K562 (cell line): ENCODE results near the gene NPFF. TPM values are rescaled to one million over a fixed set of nuclear protein-coding genes. Genes with fewer than 3 reads are reported as not detected.
A peak's percentile ranks its signal among the peaks of the same experiment; 100 is the strongest.

ENCODE experiments used
- ATAC-seq: fragments of 200-7000 bp; cut with Tn5 transposase; 3 replicates; pipeline ENCODE4 v1.9.1; 2020; ENCODE audit warnings: moderate library complexity
- BruUV-seq: library from RNA; stranded (reverse); fragments of 400-500 nt; replicated peaks from 2 replicates; lab custom pipeline; 2021; lab: Mats Ljungman, UMichigan
- CTCF ChIA-PET: fragments of 300-600 bp; formaldehyde crosslinking; extraction: SDS; loops from one replicate; lab custom pipeline; 2021; ENCODE audit warnings: low intra/inter-chr PET ratio; lab: Yijun Ruan, JAX
- POLR2A ChIA-PET: fragments of 300-600, 350-650 bp; sonication (Branson Sonifier 250); formaldehyde crosslinking; extraction: SDS; loops from one replicate; lab custom pipeline; 2021; ENCODE audit warnings: antibody characterized with exemption, inconsistent platforms; lab: Yijun Ruan, JAX
- DNase-seq, 4 experiments: peaks; one replicate each; pipeline versions ENCODE4 v3.0.0 to v3.0.0-alpha.2; 2011 to 2018; ENCODE audit warnings: low spot score in 3 of 4, mixed read lengths in 3 of 4; ENCODE audit errors: extremely low read depth in 1 of 4
- FAIRE-seq: peaks from 2 replicates; lab custom pipeline; 2011; peaks lifted over from hg19 to GRCh38; lab: Jason Lieb, UNC
- H2AFZ ChIP-seq: 2 replicates; pipeline ENCODE4 v1.6.0; 2011; ENCODE audit warnings: low read depth, low read length, control low read depth, inconsistent platforms
- H3K27ac ChIP-seq: fragments of 200-600 bp; 3 replicates; pipeline ENCODE4 v1.8.0; 2011; ENCODE audit warnings: low read depth, mild to moderate bottlenecking, control low read depth, inconsistent platforms, low read length, moderate library complexity, mixed read lengths; ENCODE audit errors: extremely low read depth
- H3K27me3 ChIP-seq, 2 experiments: fragments of 300-600 bp in 1 of 2; 2 replicates in 1 of 2; 3 replicates in 1 of 2; pipeline versions ENCODE4 v1.6.0 to v1.8.0; 2011; ENCODE audit warnings: inconsistent platforms in 2 of 2, low read length in 2 of 2, mild to moderate bottlenecking in 1 of 2, mixed read lengths in 1 of 2, moderate library complexity in 1 of 2; ENCODE audit not compliant: control insufficient read depth in 2 of 2, insufficient read depth in 2 of 2
- H3K36me3 ChIP-seq: fragments of 300-600 bp; 3 replicates; pipeline ENCODE4 v1.8.0; 2011; ENCODE audit warnings: mild to moderate bottlenecking, low read length, inconsistent platforms; ENCODE audit not compliant: control insufficient read depth, insufficient read depth
- H3K4me1 ChIP-seq, 2 experiments: fragments of 200-600 bp in 1 of 2; replicated peaks in 1 of 2; 2 replicates in 1 of 2; 3 replicates in 1 of 2; pipeline versions ENCODE4 v1.5.1 to v1.8.0; 2011; ENCODE audit warnings: inconsistent platforms in 2 of 2, low read length in 2 of 2, mild to moderate bottlenecking in 1 of 2, mixed read lengths in 1 of 2, moderate library complexity in 1 of 2; ENCODE audit not compliant: control insufficient read depth in 2 of 2, insufficient read depth in 2 of 2
- H3K4me2 ChIP-seq: 2 replicates; pipeline ENCODE4 v1.6.1; 2011; ENCODE audit warnings: low read length, control low read depth, inconsistent platforms, mixed read lengths; ENCODE audit not compliant: insufficient read depth
- H3K4me3 ChIP-seq: fragments of 200-600 bp; sonication (generic), shearing (Covaris generic); 2 replicates; pipeline ENCODE4 v1.5.1; 2016; ENCODE audit warnings: control low read depth, inconsistent platforms
- H3K79me2 ChIP-seq: fragments of 200-600 bp; 3 replicates; pipeline ENCODE4 v1.8.0; 2011; ENCODE audit warnings: low read length, inconsistent platforms; ENCODE audit not compliant: control insufficient read depth, insufficient read depth
- H3K9ac ChIP-seq, 2 experiments: 2 replicates each; pipeline versions ENCODE4 v1.6.0 to v1.6.1; 2011; ENCODE audit warnings: low read depth in 2 of 2, low read length in 2 of 2, control low read depth in 1 of 2, inconsistent platforms in 1 of 2, mild to moderate bottlenecking in 1 of 2, mixed read lengths in 1 of 2; ENCODE audit not compliant: insufficient read depth in 1 of 2
- H3K9me1 ChIP-seq: one replicate; pipeline ENCODE4 v1.6.0; 2011; ENCODE audit warnings: inconsistent platforms, mild to moderate bottlenecking, low read length, moderate library complexity; ENCODE audit not compliant: control insufficient read depth, insufficient read depth
- H3K9me3 ChIP-seq: replicated peaks from 2 replicates; pipeline ENCODE4 v1.5.1; 2011; ENCODE audit warnings: low read depth, low read length, inconsistent platforms; ENCODE audit not compliant: control insufficient read depth, insufficient read depth
- H4K20me1 ChIP-seq: replicated peaks from 2 replicates; pipeline ENCODE4 v1.6.1; 2011; ENCODE audit warnings: low read length, inconsistent platforms, mixed read lengths; ENCODE audit not compliant: control insufficient read depth, insufficient read depth
- BRF1 ChIP-seq: IDR thresholded peaks from 3 replicates; pipeline ENCODE4 v1.6.1; 2011; ENCODE audit warnings: borderline replicate concordance, mild to moderate bottlenecking; ENCODE audit not compliant: insufficient read length; ENCODE audit errors: extremely low read depth
- EGR1 ChIP-seq: fragments of 450-650 bp; conservative IDR thresholded peaks from 2 replicates; pipeline ENCODE4 v1.6.1; 2017; ENCODE audit warnings: mild to moderate bottlenecking
- ELK3 ChIP-seq: fragments of 450-650 bp; formaldehyde crosslinking; IDR thresholded peaks from 2 replicates; pipeline ENCODE4 v1.4.0; 2020; ENCODE audit warnings: mild to moderate bottlenecking
- FOXA1 ChIP-seq: fragments of 450-650 bp; IDR thresholded peaks from 2 replicates; pipeline ENCODE4 v1.6.1; 2016; ENCODE audit warnings: mild to moderate bottlenecking, borderline replicate concordance
- GABPB1 ChIP-seq: sonication (generic); formaldehyde crosslinking; IDR thresholded peaks from 2 replicates; pipeline ENCODE4 v1.8.0; 2022; ENCODE audit warnings: mild to moderate bottlenecking, missing genetic modification reagents
- HDAC2 ChIP-seq: fragments of 450-650 bp; IDR thresholded peaks from 2 replicates; pipeline ENCODE4 v1.6.1; 2016; ENCODE audit warnings: mild to moderate bottlenecking
- HMGN3 ChIP-seq: IDR thresholded peaks from 2 replicates; pipeline ENCODE4 v1.6.1; 2011; ENCODE audit warnings: borderline replicate concordance, low read depth, mild to moderate bottlenecking, mixed read lengths, low read length; ENCODE audit not compliant: insufficient read length; ENCODE audit errors: extremely low read depth
- SUPT5H ChIP-seq: fragments of 450-650 bp; IDR thresholded peaks from 2 replicates; pipeline ENCODE4 v1.6.1; 2016
- ZHX1 ChIP-seq: fragments of 150-350 bp; conservative IDR thresholded peaks from 2 replicates; pipeline ENCODE4 v1.6.1; 2014; ENCODE audit warnings: low read length
- ZNF143 ChIP-seq: sonication (generic); formaldehyde crosslinking; IDR thresholded peaks from 2 replicates; pipeline ENCODE4 v1.9.0; 2022; ENCODE audit warnings: mild to moderate bottlenecking, missing genetic modification reagents
- ZNF212 ChIP-seq: fragments of 450-650 bp; formaldehyde crosslinking; IDR thresholded peaks from 2 replicates; pipeline ENCODE4 v1.4.0; 2020; ENCODE audit warnings: mild to moderate bottlenecking
- ZNF398 ChIP-seq: fragments of 250-450 bp; sonication (Bioruptor Pico); IDR thresholded peaks from 2 replicates; pipeline ENCODE4 v1.8.0; 2021; ENCODE audit warnings: moderate library complexity, mild to moderate bottlenecking, inconsistent platforms
- WGBS: fragments of 100-300 bp; shearing (Covaris generic); methylation state at CpG from one replicate; pipeline ENCODE4 v1.1.6; 2016; ENCODE audit warnings: low coverage, mixed read lengths; ENCODE audit not compliant: insufficient coverage; ENCODE audit errors: missing lambda C conversion rate; 5-methylcytosine and 5-hydroxymethylcytosine counted together
- in situ Hi-C: fragments of 300-500 bp; cut with MboI; formaldehyde crosslinking; loops from 4 replicates; pipeline ENCODE4 v1.15.0; 2018; ENCODE audit warnings: inconsistent platforms, mixed read lengths
- intact Hi-C: fragments of 100-400 bp; cut with micrococcal nuclease; formaldehyde crosslinking; loops from 2 replicates; pipeline ENCODE4 v1.14.2; 2022
- polyA plus RNA-seq, 8 experiments: library from polyadenylated mRNA; depleted of rRNA in 4 of 8; stranded (reverse) in 5 of 8; unstranded in 3 of 8; fragments of >200 nt; fragmentation: Nextera tagmentation in 2 of 8; fragmentation: Illumina TruSeq in 1 of 8; extraction: Ambion mirVana in 2 of 8; extraction: Trizol in 1 of 8; gene quantifications; 2 replicates each; pipeline versions ENCODE4 v1.2.1 to v1.2.3, GENCODE V29; 2011 to 2014; ENCODE audit warnings: inconsistent platforms in 1 of 8, missing spikeins in 1 of 8
- total RNA-seq, 7 experiments: library from RNA; depleted of rRNA in 6 of 7; stranded (reverse); fragments of >200 nt in 6 of 7; fragmentation: Illumina TruSeq in 2 of 7; extraction: Trizol in 2 of 7; gene quantifications; 2 replicates each; pipeline versions ENCODE4 v1.2.1 to v1.2.3, GENCODE V29; 2011 to 2021; ENCODE audit warnings: low replicate concordance in 1 of 7
- TF ChIP-seq, protein P1 (sequence below): fragments of 450-650 bp; IDR thresholded peaks from one replicate; pipeline ENCODE4 v1.6.1; 2018; ENCODE audit warnings: mild to moderate bottlenecking, moderate library complexity; ENCODE audit not compliant: partially characterized antibody
- TF ChIP-seq, protein P2 (sequence below): fragments of 200-800 bp; sonication (Bioruptor generic); IDR thresholded peaks from 2 replicates; pipeline ENCODE4 v1.6.1; 2017; ENCODE audit warnings: missing genetic modification characterization, missing compliant biosample characterization

The NPFF gene
- total and polyA plus RNA-seq, 9 of the 15 experiments (the other 6 are each of a cell fraction or from before 2014, with no cell fraction given) = 0.15 to 1.2 (median 0.55) TPM; not detected in 6

DNA sequence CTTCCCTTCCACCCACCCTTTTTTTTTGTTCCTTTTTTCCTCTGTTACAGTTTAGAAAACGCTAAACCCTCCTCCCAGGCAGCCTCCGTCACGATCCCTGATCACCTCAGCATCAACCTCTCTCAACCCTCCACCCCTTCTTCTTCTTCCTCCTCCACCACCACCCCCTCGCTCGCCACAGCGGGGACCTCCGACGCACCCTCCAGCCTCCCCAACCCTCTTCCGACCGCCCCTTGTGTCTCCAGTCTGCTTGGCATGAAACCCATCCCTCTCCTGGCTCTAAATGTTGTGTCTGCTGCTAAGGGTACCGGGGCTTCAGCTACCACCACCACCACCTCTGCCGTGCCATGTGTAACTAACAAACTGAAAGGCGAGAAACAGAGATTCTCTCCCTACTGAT lies 32.5 kb downstream of the NPFF start:
- no peak for ATAC-seq
- Histone ChIP-seq H3K79me2 (peaks cover 67% of the 10 kb centered on the region), H3K27ac (no peak overlapping the region), H3K9ac (no peak overlapping the region), H3K9me1 (no peaks in the 10 kb centered on the region), H3K4me2 (no peak overlapping the region), H3K27me3 (no peaks in the 10 kb centered on the region), H3K4me3 (no peak overlapping the region), H3K36me3 (peaks cover 99% of the 10 kb centered on the region), H3K4me1 (peaks cover 0 to 5% of the 10 kb centered on the region in 2 experiments; a peak in 3 of 5 replicates), H3K9me3 (no peaks in the 10 kb centered on the region), H2AFZ (no peak overlapping the region), H4K20me1 (peaks cover 37% of the 10 kb centered on the region)
- no TSS peak for BruUV-seq
- WGBS = 94% methylated on average over 12 of the region's 13 CpGs
- CTCF ChIA-PET = interaction anchor here (0.8 kb wide), 1 partner anchor 123 kb away, joined by 3 read pairs; no protein-coding TSS in a partner anchor
- POLR2A ChIA-PET = interaction anchor here (0.6 to 8.8 kb wide), 9 partner anchors 9 to 293 kb away, joined by 3 to 99 read pairs (median 4); no protein-coding TSS in a partner anchor
- DNase-seq = no peak
- in situ Hi-C loops (no loop called here), intact Hi-C loops (no loop called here)
- no peak for FAIRE-seq
- TF ChIP-seq HMGN3 (no peak), ZHX1 (no peak), ELK3 (no peak), FOXA1 (no peak), BRF1 (no peak), ZNF398 (CRISPR knock-in tag) (no peak), GABPB1 (CRISPR knock-in tag) (no peak), SUPT5H (peak; percentile 53; the same call in 1 of the 2 replicates), ZNF143 (CRISPR knock-in tag) (no peak), HDAC2 (no peak), EGR1 (0 out of 2 replicates have a peak, but pooled peaks have one; percentile 10), ZNF212 (CRISPR knock-in tag) (no peak)
- TF ChIP-seq, protein P1, sequence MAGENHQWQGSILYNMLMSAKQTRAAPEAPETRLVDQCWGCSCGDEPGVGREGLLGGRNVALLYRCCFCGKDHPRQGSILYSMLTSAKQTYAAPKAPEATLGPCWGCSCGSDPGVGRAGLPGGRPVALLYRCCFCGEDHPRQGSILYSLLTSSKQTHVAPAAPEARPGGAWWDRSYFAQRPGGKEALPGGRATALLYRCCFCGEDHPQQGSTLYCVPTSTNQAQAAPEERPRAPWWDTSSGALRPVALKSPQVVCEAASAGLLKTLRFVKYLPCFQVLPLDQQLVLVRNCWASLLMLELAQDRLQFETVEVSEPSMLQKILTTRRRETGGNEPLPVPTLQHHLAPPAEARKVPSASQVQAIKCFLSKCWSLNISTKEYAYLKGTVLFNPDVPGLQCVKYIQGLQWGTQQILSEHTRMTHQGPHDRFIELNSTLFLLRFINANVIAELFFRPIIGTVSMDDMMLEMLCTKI = no peak
- TF ChIP-seq, protein P2, sequence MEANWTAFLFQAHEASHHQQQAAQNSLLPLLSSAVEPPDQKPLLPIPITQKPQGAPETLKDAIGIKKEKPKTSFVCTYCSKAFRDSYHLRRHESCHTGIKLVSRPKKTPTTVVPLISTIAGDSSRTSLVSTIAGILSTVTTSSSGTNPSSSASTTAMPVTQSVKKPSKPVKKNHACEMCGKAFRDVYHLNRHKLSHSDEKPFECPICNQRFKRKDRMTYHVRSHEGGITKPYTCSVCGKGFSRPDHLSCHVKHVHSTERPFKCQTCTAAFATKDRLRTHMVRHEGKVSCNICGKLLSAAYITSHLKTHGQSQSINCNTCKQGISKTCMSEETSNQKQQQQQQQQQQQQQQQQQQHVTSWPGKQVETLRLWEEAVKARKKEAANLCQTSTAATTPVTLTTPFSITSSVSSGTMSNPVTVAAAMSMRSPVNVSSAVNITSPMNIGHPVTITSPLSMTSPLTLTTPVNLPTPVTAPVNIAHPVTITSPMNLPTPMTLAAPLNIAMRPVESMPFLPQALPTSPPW (CRISPR knock-in tag) = no peak
